Spleen (tissue), 7 donors: ENCODE data around the gene PTPRM.

ENCODE experiments used
- POLR2A ChIP-seq, 3 donors: fragments of 450-650 bp; IDR thresholded peaks; one replicate each; pipeline ENCODE4 v1.5.1; 2017; ENCODE audit warnings: antibody characterized with exemption in 3 of 3, mild to moderate bottlenecking in 1 of 3
- POLR2AphosphoS5 ChIP-seq, 3 donors: sonication (generic); formaldehyde crosslinking; IDR thresholded peaks; one replicate each; pipeline ENCODE4 v1.5.1; 2017; ENCODE audit warnings: antibody characterized with exemption in 3 of 3
- TF ChIP-seq, protein P1 (sequence below), 11 experiments: fragments of 200-600 bp in 7 of 11; fragments of 450-650 bp in 4 of 11; sonication (generic) in 4 of 11; IDR thresholded peaks in 8 of 11; conservative IDR thresholded peaks in 3 of 11; 1 replicate in 7 of 11; 2 replicates in 4 of 11; pipeline versions ENCODE4 v1.4.0 to v1.8.0; 2016 to 2021; ENCODE audit warnings: antibody characterized with exemption in 11 of 11, inconsistent platforms in 4 of 11, mild to moderate bottlenecking in 1 of 11
- donor health status: DM: no; HTN: no; CAD: no; lungs with moderate emphysema.
- donor health status: DM: no; HTN: no; CAD: no.
- donor health status: DM: no; HTN: no; CAD: no.

DNA sequence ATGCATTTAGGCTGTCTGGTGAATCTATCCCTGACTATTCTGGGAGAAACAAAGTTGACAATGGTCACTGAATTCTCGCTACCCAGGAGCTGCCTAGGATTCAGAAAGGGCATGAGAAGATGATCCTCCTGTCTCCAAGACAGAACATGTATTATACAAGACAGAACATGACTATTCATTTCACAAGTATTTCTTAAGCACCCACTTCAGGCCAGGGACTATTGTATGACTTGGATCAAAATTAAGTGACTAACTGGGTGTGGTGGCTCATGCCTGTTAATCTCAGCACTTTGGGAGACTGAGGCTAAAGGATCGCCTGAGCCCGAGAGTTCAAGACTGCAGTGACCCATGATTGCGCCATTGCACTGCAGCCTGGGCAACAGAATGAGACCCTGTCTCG is 806.4 kb downstream of the PTPRM start:
- TF ChIP-seq, protein P1, sequence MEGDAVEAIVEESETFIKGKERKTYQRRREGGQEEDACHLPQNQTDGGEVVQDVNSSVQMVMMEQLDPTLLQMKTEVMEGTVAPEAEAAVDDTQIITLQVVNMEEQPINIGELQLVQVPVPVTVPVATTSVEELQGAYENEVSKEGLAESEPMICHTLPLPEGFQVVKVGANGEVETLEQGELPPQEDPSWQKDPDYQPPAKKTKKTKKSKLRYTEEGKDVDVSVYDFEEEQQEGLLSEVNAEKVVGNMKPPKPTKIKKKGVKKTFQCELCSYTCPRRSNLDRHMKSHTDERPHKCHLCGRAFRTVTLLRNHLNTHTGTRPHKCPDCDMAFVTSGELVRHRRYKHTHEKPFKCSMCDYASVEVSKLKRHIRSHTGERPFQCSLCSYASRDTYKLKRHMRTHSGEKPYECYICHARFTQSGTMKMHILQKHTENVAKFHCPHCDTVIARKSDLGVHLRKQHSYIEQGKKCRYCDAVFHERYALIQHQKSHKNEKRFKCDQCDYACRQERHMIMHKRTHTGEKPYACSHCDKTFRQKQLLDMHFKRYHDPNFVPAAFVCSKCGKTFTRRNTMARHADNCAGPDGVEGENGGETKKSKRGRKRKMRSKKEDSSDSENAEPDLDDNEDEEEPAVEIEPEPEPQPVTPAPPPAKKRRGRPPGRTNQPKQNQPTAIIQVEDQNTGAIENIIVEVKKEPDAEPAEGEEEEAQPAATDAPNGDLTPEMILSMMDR (IDR thresholded peaks at IDR 0.05 in 8 of 11, conservative IDR thresholded peaks at IDR 0.05 in 3 of 11) = no peak
- TF ChIP-seq POLR2AphosphoS5 (IDR thresholded peaks at IDR 0.05) (no peak), POLR2A (IDR thresholded peaks at IDR 0.05) (no peak)
